GDM1 (cell line): ENCODE data around the gene NFATC3.
"Not testable (repeated sequence)": the region's sequence is repeated elsewhere in the genome, so short reads cannot be mapped to it uniquely, and the experiment has no call there.

Experiments used
- DNase-seq: peaks from one replicate; lab custom pipeline; 2025; lab: John Stamatoyannopoulos, UW

The NFATC3 gene

DNA sequence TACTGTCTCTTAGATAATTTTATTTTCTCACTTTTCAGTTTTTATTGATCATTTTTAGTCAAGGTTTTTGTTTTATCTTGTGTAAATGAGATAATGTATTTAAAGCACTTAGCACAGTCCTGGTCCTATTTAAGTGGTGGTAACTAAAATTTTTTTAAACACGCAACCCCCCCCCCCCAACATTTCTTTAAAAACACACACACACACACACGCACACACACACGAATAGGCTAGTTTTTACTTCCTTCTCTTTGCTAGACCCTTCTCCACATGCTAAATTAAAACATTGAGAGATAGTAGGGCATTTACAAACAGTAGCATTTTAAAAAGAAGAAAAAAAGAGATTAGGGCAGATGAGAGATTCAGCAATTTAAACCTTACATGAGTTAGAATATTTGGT, 5.0 kb downstream of the NFATC3 start:
- peak; percentile 26 for DNase-seq

DNA sequence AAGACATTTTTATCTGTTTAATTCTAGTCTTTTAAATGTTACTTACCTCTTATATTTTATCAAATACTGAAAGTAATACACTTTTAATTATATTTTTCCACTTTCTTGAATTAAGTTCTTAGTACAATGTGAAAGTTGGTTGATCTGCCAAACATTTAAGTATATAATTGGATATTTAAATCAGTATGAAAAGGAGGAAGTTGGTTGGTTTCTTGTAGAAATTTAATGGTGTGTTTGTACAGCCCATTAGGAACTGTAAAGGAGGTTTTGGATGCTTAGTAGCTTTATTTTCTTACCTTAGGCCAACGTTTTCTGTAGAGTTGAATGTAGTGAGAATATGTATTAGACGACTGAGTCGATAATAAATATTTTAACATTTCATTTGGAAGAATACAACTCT, 5.4 kb downstream of the NFATC3 start:
- no peak for DNase-seq

DNA sequence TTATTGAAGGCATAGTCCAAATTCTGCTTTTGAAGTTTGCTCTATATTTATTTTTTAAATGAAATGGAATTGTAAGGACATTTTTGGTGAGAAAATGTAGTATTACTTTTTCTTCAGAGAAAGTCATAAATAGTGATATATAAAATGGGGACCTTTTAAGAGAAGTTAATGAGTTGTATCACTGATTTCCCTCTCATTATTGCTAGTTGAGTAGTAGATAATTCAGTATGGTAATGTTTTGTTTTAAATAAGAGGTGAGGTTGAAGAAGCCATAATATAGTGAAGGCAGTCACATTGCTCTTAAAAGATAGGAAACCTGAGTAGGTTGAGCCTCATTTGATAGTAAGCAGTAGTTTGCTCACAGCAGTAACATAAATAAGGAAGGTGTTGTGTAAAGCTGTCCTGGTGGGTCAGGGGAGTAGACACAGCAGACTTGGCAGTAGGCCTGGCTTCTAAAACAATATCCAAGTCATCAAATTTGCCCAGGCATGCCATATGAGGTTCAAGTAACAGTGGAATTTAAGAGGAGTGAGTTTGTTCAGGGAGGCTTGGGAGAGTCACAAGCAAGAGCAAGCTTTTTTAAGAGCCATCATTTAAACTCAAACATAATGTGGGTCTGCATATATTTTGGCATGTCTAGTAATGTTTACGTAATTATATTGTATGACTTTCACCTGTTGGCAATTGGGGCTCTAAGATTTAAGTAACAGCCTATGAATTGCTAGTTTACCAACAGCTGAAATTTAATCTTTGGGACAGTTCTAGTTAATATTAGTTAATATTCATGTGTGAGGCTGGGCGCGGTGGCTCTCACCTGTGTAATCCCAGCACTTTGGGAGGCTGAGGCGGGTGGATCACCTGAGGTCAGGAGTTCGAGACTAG, 6.5 kb downstream of the NFATC3 start:
- DNase-seq, result no peak

DNA sequence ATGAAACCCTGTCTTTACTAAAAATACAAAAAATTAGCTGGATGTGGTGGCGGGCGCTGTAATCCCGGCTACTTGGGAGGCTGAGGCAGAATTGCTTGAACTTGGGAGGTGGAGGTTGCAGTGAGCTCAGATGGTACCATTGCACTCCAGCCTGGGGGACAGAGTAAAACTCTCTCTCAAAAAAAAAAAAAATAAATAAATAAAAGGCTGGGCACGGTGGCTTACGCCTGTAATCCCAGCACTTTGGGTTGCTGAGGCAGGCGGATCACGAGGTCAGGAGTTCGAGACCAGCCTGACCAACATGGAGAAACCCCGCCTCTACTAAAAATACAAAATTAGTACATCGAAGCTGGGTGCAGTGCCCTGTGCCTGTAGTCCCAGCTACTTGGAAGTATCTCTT, 7.1 kb downstream of the NFATC3 start:
- DNase-seq, result not testable (repeated sequence)

DNA sequence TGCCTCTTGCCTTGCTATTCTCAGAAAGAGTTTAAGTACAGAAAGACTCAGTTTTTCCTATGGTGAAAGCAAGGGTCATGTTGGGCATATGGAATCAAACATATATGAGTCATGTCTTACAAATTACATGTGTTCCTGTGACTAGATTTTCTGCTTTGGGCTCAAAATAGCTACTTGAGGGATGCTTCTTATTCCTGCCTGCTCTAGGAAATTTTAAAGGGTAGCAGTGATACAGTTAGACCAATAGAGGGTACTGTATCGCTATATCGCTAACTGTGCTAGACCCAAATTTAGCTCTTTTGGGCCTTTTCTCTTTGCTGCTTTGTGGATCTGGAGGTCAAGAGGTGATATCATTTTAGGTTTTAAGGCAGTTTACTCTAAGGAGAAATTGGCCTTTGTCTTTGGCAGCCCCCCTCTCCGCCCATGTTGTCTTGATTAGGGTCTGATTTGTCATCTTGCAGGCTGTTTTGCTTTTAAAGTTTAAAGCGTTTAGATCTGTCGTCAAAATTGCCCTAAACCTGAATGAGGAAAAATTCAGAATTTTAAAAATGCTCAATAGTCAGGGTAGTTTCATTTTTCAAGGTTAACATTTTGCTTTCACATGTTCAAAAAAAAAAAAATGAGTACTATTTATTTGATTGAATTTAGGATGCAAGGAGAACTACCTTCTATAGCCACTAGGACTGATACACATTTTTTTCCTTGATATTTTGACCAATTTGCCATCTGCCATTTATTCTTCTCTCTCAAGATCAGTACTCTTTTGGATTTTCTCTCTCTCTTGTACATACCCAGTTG, 8.8 kb downstream of the NFATC3 start:
- DNase-seq, result no peak

DNA sequence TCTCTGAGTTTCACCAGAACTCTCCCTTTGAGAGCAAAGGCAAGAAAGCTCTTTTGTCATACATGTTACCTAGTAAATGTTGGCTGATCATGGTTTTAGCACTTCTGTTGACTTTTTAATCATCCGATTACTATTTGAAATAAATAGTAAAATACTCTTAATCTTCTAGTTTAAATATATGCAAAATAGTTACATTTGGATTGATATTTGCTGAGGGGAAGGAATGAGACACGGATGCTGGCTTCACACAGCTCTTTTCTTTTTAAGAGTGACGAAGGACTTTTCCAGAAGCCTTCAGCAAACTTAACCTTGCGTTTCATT, 9.4 kb downstream of the NFATC3 start:
- no peak for DNase-seq

DNA sequence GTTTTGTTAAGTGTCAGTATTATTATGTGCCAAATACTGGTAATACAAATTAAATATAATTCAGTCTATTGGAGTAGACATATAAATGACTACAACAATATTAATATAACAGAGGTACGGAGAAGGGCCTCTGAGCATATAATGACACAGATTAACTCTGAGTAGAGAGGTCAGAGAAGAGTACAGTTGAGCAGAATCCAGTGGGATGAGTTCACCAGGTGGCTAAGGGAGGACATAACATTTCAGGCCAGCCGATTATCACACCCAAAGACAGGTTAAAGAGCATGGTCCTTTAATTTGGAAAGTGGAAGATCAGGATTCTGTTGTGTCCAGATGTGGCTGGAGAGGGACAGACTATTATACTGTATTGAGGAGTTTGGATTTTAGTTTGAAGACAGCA, 11.3 kb downstream of the NFATC3 start:
- DNase-seq, result no peak

DNA sequence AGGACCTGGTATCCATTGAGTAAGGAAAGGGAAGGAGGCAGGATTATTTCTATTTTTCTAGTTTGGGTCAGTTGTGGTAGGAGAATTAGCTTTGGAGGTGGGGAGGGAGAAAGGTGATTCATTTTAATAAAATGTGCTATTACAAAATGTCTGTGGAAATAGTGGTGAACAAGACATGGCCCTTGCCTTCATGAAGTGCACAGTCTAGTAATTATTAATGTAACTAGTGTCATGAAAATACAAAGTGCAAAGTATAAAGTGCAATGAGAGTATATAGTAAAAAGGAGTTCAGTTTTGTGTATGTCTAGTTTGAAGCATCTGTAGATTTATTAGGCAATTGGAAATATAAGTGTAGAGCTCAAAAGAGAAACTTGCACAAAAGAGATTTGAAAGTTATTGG, 11.9 kb downstream of the NFATC3 start:
- DNase-seq, result no peak

DNA sequence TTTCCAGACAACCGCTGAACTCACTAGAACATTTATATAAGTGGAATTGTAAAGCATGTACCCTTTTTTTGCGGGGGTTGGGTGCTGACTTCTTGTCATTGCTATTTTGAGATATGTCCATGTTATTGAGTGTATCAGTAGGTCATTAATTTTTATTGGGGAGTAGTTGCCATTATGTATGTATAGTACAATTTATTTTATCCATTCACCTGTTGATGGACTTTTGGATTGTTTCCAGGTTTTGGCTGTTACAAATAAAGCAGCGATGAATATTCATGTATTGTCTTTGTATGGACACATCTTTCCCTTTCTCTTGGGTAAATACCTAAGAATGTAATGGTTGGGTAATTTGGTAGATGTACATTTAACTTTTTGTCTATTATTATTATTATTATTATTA, 12.7 kb downstream of the NFATC3 start:
- DNase-seq, result no peak

DNA sequence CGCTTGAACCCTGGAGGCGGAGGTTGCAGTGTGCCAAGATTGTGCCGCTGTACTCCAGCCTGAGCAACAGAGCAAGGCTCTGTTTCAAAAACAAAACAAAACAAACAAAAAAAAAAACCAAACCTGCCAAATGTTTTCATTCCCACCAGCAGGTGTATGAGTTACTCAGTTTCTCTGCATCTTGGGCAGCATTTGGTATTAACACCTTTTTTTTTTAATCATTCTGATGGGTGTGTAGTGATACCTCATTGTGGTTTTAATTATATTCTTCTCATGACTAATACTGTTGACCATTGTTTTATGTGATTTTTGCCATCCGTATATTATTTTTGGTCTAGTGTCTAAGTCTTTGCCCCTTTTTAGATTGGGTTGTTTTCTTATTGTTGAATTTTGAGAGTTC, 15.3 kb downstream of the NFATC3 start:
- no peak for DNase-seq

DNA sequence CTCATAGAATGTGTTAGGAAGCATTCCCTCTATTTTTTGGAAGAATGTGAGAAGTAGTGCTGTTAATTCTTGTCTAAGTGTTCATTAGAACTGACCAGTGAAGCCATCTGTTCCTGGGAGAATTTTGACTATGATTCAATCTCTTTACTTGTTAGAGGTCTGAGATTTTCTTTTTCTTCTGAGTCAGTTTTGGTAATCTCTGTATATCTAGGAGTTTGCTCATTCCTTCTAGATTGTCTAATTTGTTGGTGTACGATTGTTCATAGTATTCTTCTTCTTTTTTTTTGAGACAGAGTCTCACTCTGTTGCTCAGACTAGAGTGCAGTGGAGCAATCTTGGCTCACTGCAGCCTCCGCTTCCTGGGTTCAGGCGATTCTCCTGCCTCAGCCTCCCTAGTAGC, 20.4 kb downstream of the NFATC3 start:
- DNase-seq, result no peak

DNA sequence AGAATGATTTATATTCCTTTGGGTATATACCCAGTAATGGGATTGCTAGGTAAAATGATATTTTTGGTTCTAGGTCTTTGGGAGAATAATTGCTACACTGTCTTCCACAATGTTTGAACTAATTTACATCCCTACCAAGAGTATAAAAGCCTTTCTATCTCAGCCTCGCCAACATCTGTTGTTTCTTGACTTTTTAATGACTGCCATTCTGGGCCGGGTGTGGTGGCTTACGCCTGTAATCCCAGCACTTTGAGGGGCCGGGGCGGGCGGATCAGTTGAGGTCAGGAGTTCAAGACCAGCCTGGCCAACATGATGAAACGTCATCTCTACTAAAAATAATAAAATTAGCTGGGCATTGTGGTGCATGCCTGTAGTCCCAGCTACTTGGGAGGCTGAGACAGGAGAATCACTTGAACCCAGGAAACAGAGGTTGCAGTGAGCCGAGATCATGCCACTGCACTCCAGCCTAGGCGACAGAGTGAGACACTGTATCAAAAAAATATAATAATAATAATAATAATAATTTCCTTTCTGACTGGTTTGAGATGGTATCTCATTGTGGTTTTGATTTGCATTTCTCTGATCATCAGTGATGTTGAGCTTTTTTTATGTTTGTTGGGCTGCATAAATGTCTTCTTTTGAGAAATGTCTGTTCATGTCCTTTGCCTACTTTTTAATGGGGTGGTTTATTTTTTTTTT, 22.2 kb downstream of the NFATC3 start:
- not testable (repeated sequence) for DNase-seq

DNA sequence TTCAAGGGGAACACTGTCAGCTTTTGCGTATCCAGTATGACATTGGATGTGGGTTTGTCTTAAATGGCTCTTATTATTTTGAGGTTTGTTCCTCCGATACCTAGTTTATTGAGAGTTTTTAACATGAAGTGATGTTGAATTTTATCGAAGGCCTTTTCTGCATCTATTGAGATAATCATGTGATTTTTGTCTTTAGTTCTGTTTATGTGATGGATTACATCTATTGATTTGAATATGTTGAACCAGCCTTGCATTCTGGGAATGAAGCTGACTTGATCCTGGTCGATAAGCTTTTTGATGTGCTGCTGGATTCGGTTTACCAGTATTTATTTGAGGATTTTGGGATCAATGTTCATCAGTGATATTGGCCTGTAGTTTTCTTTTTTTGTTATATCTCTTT, 24.0 kb downstream of the NFATC3 start:
- DNase-seq, result not testable (repeated sequence)

DNA sequence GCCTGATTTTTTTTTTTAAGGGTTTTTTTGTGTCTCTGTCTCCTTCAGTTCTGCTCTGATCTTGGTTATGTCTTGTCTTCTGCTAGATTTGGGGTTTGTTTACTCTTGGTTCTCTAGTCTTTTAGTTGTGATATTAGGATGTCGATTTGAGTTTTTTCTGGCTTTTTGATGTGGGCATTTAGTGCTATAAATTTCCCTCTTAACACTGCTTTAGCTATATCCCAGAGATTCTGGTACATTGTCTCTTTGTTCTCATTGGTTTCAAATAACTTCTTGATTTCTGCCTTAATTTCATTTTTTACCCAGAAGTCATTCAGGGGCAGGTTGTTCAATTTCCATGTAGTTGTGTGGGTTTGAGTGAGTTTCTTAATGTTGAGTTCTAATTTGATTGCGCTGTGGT, 25.4 kb downstream of the NFATC3 start:
- not testable (repeated sequence) for DNase-seq

DNA sequence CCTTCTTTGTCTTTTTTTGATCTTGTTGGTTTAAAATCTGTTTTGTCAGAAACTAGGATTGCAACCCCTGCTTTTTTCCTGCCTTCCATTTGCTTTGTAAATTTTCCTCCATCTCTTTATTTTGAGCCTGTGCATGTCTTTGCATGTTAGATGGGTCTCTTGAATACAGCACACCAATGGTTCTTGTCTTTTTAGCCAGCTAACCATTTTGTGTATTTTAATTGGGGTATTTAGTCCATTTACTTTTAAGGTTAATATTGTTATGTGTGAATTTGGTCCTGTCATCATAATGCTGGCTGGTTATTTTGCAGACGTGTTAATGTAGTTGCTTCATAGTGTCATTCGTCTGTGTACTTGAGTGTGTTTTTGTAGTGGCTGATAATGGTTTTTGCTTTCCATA, 26.2 kb downstream of the NFATC3 start:
- no peak for DNase-seq

DNA sequence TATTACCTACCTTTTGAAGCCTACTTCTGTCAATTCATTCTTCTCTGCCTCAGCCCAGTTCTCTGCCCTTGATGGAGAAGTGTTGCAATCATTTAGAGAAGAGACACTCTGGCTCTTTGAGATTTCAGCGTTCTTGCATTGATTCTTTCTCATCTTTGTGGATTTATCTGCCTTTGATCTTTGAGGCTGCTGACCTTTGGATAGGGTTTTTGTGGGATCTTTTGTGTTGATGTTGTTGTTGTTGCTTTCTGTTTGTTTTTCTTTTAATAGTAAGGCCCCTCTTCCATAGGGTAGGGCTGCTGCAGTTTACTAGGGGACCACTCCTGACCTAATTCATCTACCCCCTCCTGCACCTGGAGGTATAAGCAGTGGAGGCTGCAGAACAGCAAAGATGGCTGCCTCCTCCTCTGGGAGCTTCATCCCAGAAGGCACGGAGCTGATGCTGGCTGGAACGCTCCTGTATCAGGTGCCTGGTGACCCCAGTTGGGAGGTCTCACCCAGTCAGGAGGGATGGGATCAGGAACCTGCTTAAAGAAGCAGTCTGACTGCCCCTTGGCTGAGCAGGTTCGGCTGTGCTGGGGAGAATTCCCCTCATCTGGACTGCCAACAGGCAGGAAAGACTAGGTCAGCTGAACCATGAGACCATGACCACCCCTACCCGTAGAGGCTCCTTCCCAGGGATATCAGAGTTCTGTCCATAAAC, 28.0 kb downstream of the NFATC3 start:
- DNase-seq, result no peak

DNA sequence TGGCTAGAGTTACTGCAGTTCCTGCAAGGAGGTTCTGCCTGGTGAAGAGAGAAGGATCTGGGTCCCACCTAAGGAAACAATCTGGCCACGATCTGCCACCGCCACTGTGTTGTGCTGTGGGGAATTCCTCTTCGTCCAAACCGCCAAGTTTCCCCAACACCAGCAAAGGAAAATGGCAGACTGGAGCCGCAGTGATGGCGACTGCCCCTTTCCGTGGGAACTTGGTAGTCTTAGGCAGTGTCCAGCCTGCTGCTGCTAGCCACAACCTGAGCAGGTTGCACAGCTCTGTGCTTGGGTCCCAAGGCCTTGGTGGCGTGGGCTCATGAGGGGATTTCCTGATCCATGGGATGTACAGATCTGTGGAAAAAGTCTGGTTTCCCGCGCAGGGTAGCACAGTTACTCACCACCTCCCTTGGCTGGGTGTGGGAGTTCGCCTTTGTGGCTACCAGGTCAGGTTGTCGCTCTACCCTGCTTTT, 28.6 kb downstream of the NFATC3 start:
- no peak for DNase-seq

DNA sequence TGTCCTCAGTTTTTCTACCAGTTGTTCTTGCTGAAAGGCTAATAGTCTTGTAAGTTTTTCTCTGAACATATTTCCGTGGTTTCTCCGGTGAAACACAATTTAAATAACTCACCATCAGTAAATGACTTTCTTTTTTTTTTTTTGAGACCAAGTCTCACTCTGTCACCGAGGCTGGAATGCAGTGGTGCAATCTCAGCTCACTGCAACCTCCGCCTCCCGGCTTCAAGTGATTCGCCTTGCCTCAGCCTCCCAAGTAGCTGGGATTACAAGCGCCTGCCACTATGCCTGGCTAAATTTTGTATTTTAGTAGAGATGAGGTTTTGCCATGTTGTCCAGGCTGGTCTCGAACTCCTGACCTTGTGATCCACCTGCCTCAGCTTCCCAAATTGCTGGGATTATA, 29.8 kb downstream of the NFATC3 start:
- not testable (repeated sequence) for DNase-seq

DNA sequence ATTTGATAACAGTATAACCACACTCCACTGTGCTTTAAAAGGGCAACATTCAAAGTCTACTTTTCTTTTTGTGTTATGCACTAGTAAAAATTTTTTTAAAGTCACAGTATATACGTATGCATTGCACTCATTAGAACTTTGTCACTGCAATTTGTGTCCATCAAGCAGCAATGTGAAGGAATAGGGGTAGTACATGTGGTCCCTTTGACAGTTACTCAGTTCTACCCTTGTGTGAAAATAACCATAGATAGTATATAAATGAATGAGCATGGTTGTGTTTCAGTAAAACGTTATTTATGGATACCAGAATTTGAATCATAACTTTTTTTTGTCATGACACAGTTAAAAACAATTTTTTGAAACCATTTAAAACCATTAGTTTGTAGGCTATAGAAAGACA, 30.7 kb downstream of the NFATC3 start:
- DNase-seq, result no peak

DNA sequence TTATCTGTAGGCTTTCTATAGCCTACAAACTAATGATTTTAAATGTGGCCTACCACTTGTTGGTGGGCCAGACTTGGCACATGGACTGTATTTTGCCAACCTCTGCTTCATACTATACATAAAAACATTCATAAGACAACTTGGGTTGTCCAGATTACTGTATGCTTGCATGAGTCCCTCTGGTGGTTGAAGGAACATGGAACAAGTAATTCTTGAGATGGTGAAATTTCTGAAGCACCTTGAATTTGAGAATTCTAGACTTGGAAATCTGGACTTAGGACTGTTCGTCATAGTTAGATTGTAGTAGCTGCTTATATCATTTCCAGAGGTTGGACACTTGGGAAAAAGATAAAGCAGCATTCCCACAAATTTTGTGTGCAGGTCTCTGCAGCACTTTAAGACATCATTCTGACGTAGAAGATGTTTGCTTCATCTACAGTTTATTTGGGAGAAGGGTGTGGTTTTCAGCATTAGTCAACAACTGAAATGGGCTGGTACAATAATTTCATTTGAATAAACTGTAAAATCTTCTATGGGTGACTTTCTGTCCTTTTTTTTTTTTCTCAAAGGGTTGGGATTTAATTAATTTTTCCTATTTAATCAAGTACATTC, 31.2 kb downstream of the NFATC3 start:
- DNase-seq, result no peak

DNA sequence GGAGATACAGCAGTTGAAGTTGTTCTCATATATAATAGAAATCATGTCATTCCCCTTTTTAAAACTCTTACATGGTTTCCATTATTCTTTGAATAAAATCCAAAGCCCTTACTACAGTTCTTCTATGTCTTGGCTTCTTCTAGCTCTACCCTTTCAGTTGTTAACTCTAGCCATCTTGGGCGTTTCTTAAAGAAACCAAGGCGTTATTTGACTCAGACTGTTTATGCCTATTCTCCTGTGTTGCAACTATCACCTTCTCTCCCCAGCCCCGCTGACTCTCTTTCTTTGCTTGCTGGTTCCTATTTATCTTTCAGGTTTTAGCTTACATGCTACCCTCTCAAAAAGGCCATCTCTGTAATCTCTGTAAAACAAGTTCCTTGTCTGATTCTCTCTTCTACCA, 32.7 kb downstream of the NFATC3 start:
- DNase-seq, result no peak

DNA sequence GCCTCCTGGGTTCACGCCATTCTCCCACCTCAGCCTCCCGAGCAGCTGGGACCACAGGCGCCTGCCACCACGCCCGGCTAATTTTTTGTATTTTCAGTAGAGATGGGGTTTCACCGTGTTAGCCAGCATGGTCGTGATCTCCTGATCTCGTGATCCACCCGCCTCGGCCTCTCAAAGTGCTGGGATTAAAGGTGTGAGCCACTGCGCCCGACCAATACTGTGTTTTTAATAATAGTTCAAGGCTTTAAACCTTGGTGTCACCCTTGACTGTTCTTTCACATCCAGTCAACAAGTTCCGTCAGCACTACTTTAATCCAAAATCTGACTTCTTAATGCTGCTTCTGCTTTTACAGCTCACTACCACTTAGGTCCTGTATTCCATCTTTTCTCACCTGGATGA, 33.8 kb downstream of the NFATC3 start:
- not testable (repeated sequence) for DNase-seq
